KG1 (cell line): ENCODE measurements around the gene FNTB.
"Not testable (repeated sequence)": the region's sequence is repeated elsewhere in the genome, so short reads cannot be mapped to it uniquely, and the experiment has no call there.

Experiments
- DNase-seq: peaks from one replicate; lab custom pipeline; 2025; lab: John Stamatoyannopoulos, UW

Gene FNTB

GRCh38 chr14:65084554-65085505 is 98.1 kb downstream of the FNTB start:
- DNase-seq: no peak

GRCh38 chr14:65086686-65087085 is 100.0 kb downstream of the FNTB start:
- DNase-seq: not testable (repeated sequence)

GRCh38 chr14:65087835-65088234 is 101.1 kb downstream of the FNTB start:
- DNase-seq: not testable (repeated sequence)

- DNase-seq: no peak
Observed at GRCh38 chr14:65092349-65092748, 105.7 kb downstream of the FNTB start.

GRCh38 chr14:65095633-65096205 is 109.0 kb downstream of the FNTB start:
- DNase-seq: no peak

- DNase-seq: no peak
Observed at GRCh38 chr14:65096323-65097089, 109.8 kb downstream of the FNTB start.

- DNase-seq: no peak
Observed at GRCh38 chr14:65098586-65098985, 111.9 kb downstream of the FNTB start.

- no peak for DNase-seq
Observed at GRCh38 chr14:65100922-65101541, 114.3 kb downstream of the FNTB start.

- DNase-seq: no peak
Observed at GRCh38 chr14:65101631-65102440, 115.1 kb downstream of the FNTB start.

- peak; percentile 90 for DNase-seq
Observed at GRCh38 chr14:65102441-65103149, 115.9 kb downstream of the FNTB start, which contains the start of gene MAX. Gene MAX, minus strand, starts transcription at chr14:65102517. Its CDS starts 178 bp downstream, at chr14:65102339.

- DNase-seq: peak; percentile 10
Observed at GRCh38 chr14:65103150-65103760, 116.6 kb downstream of the FNTB start.

- no peak for DNase-seq
Observed at GRCh38 chr14:65104791-65105190, 118.1 kb downstream of the FNTB start.

- no peak for DNase-seq
Observed at GRCh38 chr14:65106316-65106715, 119.6 kb downstream of the FNTB start.

GRCh38 chr14:65106736-65107135 is 120.0 kb downstream of the FNTB start:
- DNase-seq: no peak

- no peak for DNase-seq
Observed at GRCh38 chr14:65107200-65107599, 120.5 kb downstream of the FNTB start.

GRCh38 chr14:65109357-65109756 is 122.7 kb downstream of the FNTB start:
- no peak for DNase-seq

- no peak for DNase-seq
Observed at GRCh38 chr14:65110525-65110924, 123.8 kb downstream of the FNTB start.
